Stimulated activated CD4-positive, alpha-beta T cell treated with anti-CD3 and anti-CD28 coated beads, Interleukin-1b, Interleukin-23, amount 100 ng/mL, for 1 hour (primary cell): ENCODE data around the gene COL8A1.

Experiments used
- DNase-seq, 2 donors: peaks; one replicate each; pipeline ENCODE4 v3.0.0-alpha.2; 2020; ENCODE audit warnings: low read depth in 2 of 2

COL8A1 gene

GRCh38 chr3:99760031-99760430 lies 121.6 kb downstream of the COL8A1 start:
- no peak for DNase-seq

- DNase-seq, result no peak
These were observed 122.2 kb downstream of the COL8A1 start for GRCh38 chr3:99760629-99761028.

DNA sequence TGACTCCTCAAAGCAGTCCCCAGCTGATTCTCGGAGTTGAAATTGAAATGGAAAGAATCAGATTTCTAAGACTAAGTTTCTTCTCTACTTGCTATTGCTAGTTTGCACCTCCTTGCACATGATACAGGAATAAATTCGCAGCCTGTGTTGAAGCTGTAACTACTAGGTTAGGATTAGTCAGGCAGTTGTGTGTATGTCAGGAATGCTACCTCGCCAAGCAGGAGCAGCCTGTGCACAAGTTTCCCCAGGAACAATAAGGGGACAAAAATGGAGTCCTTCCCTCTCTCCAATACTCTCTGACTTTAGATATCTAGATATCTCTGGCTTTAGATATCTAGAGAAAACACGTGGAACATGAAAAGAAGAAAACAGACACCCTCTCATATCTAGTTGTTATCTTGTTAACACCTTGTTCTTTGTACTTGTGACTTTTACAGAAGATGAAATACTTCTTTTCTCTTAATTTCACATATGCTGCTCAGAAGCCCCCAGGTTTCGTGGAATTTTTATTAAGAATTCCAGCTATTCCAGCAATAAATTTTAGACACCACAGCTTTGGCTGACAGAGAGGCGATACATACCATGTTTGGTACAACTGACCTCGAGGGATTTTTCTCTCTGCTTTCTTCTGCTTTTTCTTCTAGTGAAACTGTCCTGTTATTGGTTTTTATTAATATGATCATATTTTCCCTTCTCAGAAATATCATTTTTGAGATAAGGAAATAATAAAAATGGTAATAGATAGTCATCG lies 123.2 kb downstream of the COL8A1 start:
- DNase-seq, result no peak

DNA sequence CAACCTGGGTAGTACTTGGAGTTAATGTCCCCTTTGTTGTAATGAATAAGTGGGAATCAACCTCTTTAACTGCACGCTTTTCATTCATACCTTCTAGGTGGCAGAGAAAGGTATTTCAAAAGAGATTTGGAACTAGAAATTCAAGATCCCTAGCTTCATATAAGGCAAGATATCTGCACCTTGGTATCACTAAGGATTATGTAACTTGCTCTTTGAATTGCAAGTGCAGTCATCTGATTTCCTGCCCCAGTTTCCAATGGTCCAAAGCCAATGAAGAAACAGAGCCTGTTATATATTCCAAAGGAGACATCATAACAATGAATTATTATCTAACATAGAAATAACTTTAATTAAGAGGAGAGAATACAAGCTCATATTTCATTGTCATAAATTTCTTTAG lies 124.5 kb downstream of the COL8A1 start:
- DNase-seq, result no peak

- DNase-seq, result no peak
These were observed 126.0 kb downstream of the COL8A1 start for GRCh38 chr3:99764377-99764776.

DNA sequence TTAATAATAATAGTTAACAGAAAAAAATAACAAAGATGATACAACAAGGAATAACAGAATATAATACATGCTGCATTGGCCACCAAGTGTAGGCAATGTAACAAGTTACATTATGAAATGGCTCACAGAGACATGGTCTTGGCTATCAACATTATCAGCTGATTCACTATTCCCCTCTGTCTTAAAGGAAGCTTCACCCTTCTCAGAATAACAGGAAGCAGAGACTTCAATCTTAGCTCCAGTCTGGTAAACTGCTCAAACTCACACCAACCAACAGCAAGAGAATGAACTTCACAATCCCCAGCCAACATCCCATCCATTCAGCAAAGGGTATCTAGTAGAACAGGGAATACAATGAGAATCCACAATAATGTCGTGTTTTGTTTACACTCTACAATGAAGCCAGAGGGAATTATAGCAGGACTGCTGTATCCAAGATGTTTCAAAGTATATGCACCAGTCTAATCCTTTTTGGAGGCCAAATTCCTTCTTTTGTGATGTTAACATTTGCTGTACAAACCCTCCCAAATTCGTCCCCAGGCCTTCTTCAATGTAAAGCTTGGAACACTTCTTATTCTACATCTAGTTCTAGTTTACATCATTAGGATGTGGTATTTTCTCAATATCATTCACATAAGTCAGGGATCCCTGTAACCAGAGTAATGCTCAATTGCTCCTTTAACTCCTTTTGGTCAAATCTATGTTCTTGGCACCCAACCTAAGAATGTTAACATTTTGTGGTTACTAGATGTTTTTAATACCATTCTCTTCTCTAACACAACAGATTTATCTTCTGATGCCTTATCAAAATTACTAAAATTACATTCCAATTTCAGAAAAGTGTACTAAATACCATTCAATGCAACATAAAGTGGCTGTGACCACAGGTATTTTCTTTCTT lies 126.9 kb downstream of the COL8A1 start:
- DNase-seq, result no peak

DNA sequence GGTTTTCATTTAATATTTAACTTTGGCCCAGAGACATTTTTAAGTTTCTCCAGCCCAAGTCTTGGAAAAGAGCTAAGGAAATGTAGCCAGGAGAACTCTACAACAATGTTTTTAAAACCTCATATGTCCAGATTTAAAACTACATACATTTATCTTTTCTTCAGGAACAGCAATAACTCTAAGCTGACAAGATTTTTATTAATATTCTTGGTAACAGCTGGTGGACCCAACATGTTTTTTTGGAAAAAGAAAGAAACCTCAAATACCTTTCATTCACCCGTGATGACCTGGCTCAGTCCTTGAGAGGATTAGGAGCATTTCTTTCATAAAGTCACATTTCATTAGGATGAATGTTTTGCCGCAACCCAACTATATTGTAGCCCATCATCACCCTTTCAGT lies 128.9 kb downstream of the COL8A1 start:
- no peak for DNase-seq

- no peak for DNase-seq
These were observed 129.7 kb downstream of the COL8A1 start for GRCh38 chr3:99768126-99768525.

- DNase-seq, result no peak
These were observed 130.6 kb downstream of the COL8A1 start for GRCh38 chr3:99768808-99769501.

- no peak for DNase-seq
These were observed 133.8 kb downstream of the COL8A1 start for GRCh38 chr3:99772171-99772570.

DNA sequence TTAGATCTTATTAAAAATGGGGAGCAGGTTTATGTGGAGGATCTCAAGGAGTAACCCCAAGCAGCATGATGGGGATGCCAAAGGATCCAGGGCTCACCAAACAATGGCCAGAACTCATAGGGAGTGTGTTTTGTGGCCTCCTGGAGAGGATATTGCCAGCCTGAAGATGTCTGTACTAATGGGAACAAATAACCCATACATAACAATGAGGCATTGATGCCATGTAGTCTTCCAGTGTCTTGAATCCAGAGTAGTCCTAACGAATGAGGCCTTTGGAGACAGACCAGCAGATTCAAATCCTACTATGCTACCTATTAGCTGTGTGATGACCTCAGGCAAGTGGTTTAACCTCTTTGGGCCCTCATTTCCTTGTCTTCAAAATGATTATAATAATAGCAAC lies 134.3 kb downstream of the COL8A1 start:
- no peak for DNase-seq

DNA sequence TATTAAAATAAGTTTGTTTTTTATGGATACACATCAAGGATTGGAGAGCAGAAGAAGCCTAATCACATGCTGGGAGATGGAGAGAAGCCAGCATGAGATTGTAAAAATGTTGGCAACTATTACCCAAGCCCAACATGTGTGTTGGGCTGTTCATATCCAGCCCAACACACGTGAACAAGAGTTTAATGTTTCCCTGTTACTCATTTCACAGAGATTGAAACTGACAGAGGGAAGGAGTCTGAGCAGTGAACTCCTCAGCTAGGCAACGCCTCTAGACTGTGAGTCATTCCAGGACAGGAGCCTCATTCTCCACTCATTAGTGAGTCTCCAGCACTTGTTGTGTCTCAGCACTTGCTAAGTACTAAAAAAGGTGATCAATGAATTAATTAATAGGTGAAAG lies 136.1 kb downstream of the COL8A1 start:
- no peak for DNase-seq

DNA sequence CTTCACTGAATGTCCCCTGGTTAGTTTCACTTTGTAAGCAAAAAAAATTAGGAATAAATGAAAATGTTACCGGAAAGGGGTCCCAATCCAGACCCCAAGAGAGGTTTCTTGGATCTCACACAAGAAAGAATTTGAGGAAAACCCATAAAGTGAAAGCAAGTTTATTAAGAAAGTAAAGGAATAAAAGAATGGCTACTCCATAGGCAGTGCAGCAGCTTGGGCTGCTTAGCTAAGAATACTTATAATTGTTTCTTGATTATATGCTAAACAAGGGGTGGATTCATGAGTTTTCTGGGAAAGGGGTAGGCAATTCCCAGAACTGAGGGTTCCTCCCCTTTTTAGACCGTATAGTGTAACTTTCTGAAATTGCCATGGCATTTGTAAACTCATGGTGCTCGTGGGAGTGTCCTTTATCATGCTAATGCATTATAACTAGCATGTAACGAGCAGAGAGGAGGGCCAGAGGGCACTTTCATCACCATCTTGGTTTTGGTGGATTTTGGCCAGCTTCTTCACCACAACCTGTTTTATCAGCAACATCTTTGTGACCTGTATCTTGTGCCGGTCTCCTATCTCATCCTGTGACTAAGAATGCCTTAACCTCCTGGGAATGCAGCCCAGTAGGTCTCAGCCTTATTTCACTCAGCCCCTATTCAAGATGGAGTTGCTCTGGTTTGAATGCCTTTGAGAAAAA lies 138.3 kb downstream of the COL8A1 start:
- DNase-seq, result no peak

GRCh38 chr3:99777210-99777549 lies 138.8 kb downstream of the COL8A1 start:
- DNase-seq, result no peak

DNA sequence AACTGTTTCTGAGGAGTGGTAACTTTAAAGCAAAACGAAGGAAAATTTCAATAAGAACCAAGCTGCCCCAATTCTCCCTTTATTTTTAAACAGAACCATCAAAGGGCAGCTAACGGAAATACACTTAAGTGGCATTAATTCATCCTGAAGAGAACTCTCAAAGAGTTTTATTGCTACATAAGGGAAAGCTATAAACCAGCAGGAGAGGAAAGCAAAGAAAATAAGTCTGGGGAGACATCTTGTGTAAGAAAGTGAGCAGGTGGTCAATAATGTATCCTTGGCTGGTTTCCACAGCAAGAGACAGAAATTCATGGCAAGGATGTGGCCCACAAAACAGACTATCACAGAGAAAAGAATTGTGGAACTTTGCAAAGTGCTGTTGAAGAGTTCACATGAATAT lies 139.3 kb downstream of the COL8A1 start:
- no peak for DNase-seq

DNA sequence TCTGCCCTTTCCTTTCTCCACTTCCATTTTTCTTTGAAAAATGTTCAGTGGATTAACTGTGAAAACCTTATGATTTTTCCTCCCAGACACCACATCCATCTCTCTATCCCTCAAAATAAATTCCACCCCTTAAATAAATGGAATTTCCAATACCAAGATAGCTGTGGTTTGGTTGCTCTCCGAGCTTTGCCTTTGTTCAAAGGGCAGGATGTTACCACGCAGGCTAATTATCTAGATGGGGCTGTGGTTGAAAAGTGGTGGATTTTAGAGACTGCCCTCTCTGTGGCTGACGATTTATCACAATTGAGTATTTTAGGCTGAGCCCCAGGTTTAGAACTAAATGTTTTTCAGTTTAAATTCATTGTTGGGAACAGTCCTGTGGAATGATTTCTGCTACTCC lies 142.4 kb downstream of the COL8A1 start:
- DNase-seq, result no peak

DNA sequence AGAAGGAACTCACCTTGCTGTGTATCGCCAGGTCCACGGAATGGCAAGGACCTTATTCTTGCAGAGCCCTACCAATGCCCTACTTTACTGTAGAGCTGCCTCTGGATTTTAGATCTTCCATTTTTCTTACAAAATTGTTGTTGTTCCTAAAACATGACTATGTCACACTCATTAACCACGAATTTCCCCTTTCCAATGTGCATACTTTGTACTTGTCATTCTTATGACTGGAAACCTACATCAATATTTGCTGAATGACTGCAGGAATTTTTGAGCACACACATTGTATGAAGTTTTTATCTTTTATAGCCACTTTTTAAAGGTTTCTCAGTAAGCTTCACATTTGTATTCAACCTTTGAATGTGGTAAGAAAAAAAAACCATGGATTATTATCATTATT lies 143.4 kb downstream of the COL8A1 start:
- no peak for DNase-seq

DNA sequence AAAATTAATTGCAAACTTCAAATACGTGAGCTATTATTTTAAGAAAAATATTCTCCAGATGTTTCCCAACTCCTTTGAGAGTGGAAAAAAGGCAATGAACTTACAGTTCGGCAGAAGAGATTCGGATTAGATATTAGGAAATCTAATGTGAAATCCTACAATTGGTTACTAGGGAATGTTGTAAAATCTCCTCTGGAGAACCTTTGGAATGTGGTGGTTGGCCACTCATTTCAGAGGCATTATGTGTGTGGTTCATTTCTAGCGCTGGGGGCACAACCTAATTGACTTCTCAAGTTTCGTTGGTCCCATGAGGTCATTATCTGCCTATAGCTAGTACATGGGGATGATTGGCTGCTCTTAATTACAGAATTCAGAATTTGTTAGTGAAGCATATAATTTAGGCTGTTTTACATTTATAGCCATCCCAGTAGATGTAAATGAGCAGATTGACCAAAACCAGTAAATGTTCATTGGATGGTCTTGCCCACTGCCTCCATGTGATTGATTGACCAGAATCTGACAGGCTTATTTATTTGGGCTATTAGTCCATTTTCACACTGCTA lies 144.7 kb downstream of the COL8A1 start:
- no peak for DNase-seq

DNA sequence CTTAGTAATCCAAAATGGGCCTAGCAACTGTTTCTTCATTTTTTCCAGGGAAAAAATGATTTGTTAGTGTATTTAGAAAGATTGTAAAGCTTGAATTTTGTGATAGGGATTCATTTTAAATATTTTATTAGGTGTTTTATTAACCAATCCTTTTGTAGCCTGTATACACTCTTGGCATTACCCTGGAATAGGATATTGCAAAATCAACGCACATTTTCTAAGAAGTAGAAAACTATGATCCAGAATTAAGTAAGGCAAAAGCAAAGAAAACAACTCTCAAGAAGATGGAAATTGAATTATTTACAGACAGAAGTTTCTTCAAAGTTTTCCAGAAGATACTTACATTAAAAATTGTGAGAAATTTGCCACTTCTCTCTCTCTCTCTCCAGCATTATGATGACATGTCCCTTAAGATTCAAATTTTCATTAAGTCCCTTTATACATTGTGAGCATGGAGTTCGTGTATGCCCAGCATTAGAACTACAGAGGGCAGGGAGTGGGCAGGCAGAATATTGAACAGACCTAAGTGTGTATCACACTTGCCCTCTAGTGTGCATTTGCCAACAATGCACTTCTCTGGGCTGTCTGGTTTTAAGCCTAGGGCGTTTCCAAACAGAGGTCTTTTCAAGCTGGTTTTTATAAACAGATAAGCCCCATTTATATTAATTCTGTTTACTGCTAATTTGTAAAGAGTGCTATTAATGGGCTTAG lies 150.8 kb downstream of the COL8A1 start:
- DNase-seq, result no peak

- DNase-seq, result no peak
These were observed 156.1 kb downstream of the COL8A1 start for GRCh38 chr3:99794485-99794884.

- DNase-seq, result no peak
These were observed 157.2 kb downstream of the COL8A1 start for GRCh38 chr3:99795573-99795972.
